GM21390 (cell line): ENCODE data around the gene ANO3.
"Not testable (repeated sequence)": the region's sequence is repeated elsewhere in the genome, so short reads cannot be mapped to it uniquely, and the experiment has no call there.

ENCODE experiments used
- ATAC-seq: cut with Tn5 transposase; IDR thresholded peaks from one replicate; pipeline ENCODE4 v1.9.1; 2021; ENCODE audit not compliant: unreplicated experiment

ANO3 gene

DNA sequence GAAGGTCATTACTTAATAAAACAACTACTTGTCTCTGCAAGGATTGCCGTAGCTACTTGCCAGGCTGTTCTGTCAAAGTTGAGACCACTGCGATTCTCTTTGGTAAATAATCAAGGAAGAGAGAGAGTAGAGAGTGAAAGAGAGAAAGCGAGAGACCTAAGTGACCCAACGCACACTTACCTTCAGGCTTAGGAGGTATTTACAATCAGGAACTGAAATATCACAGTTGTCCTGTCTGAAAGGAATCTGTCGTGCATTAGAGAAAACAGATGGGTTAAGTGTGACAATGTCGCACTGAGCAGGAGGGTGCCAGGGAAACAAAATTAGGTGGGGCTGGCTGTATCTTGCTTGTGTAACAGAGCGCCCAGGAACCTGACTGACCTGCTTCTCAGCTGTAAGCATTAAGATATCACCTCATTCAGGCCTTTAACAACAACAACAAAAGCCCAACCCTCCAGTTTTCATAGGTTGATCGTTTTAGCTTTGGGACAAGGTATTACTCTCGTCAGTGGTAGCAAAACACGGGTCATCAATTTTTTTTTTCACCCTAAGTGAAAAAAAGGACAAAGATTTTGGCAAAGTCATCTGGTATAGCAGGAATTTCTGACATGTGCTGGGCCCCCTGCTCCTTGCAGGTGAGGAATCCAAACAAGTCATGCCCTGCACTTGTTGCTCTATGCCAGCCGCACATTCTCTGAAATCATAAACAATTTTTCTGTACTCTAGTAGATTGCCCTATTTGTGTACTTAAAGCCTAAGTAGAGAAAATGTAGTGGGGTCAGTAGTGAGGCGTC, 240.1 kb downstream of the ANO3 start, which contains the start of gene MUC15:
TSS of gene MUC15 (minus strand) at position 403 of the 794 bp plus-strand sequence. CDS start 5,169 bp downstream, outside the sequence.
- ATAC-seq = no peak

DNA sequence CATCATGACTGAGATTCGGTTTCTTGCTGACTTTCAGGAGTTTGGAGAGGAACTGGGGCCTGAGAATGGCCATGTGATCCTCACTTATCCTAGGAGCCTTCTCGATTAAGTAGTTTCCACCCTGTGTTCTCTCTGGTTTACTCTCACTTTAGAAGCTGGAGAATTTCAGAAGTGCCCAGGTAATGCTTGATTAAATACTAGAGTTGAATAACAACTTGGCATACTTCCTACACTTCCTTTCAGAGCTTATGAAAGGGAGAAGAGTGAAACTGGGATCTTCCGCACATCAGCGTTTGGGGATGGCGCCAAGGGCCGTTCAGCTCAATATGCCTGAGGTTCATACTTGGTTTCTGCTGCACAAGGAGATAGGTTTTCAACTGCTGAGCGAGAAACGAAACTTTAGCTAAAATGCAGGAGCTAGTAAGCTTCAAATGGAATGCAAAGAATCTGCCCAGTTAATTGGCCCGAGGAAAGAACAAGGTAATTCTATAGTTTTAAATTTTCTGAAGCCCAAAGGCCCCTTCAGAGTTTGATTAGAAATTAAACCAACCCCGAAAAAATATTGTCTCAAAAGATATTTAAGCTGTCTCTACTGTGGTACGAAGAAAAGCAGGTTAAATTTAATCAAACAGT, 241.0 kb downstream of the ANO3 start:
- no peak for ATAC-seq

DNA sequence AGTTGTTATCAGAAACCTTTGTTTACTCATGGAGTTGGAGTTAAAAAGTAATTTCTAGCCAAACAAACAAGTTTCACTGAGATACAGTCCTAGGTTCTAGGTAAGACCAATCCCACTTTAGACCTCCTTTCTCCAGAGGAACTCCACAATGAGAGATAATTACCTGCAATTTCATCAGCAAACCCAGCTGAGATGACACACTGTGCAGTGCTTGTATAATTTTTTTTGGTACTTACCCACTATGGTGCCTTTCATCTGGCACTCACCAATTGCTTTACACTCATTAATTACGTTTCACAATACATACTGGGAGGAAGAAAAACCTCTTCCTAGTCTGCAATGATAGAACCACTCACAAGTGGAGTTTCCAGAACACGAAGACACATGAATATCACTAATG, 242.0 kb downstream of the ANO3 start:
- ATAC-seq = no peak

DNA sequence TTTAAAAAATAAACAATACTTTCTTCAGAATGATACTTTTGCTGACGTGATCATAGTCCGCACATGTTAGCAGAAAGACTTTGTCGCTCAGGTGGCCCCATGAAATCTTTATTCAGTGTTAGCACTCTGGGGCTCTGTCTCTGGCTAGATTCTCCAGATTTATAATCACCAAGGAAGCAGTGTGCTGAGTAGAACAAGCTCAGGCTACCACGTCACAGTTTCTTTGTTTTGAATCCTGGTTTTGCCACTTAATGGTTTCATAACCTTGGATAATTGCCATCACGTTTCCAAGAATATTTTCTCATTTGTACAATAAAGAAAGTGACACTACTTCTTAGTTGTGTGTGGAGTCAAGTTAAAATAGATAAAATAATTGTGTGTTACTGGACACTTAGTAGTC, 244.0 kb downstream of the ANO3 start:
- ATAC-seq = no peak

DNA sequence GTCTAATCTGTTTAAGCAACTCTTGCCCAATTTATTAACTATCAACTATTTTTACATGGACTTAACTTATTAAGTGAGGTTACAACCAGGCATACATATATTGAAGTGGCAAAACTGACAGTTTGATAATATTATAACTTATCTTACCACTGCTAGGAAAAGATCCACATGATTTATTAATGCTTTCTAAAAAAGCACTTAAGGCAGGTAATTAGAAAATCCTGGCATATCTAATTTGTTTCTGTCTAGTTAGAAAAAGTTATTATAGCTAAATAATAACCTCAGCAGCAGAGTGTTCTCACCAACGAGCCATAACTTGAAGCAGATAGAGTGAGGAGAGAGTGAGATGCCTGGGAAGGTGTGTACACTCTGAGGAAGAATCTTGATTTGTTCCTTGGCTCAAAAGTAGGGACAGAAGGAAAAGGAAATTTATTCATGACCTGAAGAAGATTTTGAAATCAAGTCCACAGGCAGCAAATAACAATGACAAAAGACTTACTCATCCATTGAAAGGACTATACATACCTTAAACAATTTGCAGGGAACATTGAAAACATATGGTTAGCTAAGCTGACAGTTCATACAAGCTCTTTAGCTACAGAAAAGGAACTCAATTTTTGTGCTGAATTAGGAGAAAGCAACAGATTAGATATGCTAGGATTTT, 247.2 kb downstream of the ANO3 start:
- no peak for ATAC-seq

DNA sequence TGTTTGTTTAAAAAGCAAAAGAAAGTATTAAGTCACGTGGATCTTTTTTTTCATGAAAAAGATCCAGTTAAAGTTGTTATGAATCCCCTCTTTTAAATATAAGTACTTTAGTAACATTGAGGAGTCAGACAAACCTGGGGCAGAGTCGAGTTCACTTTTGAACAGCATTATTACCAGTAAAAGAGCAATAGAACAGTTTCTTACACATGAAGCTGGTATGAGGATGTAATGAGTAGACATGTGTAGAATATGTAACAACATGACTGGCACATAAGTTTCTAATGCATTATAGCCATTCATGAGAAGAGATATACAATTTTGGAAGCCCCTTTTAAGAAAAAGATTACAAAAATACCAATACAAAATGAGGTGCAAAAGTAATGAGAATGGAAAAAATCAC, 247.8 kb downstream of the ANO3 start:
- ATAC-seq = no peak

DNA sequence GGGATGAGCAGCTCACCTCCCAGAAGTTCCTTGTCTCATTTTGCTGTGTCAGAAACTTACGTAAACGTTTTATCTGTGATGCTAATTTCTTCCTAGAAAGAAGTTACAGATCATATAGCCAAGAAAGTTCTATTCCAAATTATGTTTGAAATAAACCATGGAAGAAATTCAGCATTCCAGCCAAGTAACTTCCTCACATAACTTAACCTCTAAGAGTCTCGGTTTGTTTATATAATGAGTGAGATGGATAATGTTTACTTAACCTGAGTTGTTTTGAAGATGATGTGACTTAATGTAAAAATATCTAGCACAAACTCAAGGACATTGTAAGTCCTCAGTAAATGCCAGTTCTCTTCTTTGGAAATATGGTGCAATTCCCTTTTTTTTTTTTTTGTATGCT, 249.0 kb downstream of the ANO3 start:
- no peak for ATAC-seq

DNA sequence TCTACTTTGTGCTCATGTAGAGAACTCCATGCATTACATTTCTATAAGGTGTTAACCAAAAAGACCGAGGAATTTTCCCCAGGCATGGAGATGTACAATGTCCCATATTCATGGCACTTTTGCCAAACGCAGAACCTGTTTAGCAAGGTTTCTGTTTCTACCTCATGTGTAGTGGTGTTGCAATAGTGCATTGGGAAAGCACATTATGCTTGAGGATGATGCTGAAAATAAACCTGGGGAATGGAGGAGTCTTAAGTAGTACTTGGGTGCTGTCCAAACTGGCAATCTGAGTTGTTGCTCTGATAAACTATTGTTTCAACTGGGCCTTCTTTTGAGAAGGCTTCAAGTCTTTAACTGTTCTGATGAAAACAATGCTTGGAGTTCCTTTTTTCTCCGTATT, 251.6 kb downstream of the ANO3 start:
- no peak for ATAC-seq

DNA sequence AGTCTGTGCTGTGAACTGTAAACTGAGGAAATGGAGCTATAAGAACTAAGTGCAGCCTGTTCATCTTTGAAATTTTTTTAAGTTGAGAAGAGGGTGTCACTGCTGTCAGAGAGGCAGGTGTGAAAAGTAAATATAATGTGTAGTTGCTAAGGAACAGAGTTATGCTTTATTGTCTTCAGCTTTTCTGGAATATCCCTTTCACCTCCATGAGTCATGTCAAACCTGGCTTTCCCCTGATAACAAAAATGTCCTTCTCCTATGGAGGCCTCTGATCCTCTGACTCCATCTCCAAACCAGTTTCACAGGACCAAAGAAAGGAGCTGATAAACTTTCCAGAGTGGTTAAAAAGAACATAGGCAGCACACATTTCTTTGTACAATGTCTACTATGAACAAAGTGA, 252.9 kb downstream of the ANO3 start:
- no peak for ATAC-seq

DNA sequence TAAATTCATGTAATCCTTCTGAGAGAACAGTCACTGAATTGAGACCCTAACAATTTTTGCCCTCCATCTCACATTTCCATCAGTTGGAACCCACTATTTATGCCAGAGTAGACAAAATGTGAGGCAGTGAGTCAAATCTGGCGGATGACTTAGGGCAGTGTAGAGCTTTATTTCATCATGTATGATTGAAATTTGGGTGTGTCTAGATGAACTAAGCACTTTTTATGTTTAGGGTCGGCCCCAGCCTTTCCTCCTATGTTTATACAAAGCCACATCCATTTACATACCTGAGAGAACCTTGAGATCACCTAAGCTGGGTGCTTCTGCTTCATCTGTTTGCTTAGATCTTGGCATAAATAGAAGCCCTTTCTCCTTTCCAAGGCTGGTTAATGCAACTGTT, 255.1 kb downstream of the ANO3 start:
- ATAC-seq = no peak

DNA sequence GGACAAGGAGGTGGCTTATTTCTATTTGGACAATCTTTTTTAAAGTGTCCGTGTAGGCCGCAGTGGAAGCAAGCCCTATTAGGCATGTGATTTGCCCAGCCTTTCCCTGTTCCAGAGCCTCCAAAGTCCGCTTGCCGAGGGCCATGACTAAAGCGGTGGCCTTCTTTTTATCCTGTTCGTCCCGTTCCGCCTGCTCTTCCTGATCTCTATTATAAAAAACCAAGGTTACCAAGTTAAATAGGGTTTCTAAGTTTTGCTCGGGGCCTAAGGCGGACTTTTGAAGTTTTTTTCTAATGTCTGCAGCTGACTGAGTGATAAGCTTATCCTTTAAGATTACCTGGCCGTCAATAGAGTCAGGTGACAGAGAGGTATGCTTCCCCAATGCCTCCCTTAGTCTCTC, 261.8 kb downstream of the ANO3 start:
- no peak for ATAC-seq

DNA sequence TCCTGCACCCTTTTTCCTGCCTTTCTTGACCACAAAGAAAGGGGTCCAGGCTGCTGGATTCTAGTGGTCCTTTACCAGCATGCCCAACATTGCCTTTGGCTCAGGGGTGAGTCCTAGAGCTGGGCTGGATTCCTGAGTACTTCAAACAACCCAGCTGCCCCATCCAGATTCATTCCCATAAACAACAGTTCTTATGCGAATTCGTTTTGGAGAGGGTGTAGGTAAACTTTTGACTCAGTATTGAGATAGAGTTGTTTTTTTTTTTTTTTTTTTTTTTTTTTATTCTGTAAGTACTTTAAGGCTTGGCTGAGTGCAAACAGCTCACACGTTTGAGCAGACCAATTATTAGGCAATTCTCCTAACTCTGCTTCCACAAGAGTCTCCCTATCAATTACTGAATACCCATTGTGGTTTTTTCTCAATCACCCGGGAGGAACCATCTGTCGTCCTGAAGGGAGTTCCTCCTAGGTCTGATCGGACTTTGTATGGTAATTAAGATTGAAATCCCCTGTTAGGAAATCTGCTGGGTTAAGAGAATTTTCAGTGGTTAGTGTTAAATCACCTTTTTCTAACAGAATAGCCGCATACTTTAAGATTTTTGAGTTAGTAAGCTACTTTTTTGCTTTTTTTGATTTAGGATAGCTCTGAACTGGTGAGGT, 263.4 kb downstream of the ANO3 start:
- ATAC-seq = not testable (repeated sequence)

DNA sequence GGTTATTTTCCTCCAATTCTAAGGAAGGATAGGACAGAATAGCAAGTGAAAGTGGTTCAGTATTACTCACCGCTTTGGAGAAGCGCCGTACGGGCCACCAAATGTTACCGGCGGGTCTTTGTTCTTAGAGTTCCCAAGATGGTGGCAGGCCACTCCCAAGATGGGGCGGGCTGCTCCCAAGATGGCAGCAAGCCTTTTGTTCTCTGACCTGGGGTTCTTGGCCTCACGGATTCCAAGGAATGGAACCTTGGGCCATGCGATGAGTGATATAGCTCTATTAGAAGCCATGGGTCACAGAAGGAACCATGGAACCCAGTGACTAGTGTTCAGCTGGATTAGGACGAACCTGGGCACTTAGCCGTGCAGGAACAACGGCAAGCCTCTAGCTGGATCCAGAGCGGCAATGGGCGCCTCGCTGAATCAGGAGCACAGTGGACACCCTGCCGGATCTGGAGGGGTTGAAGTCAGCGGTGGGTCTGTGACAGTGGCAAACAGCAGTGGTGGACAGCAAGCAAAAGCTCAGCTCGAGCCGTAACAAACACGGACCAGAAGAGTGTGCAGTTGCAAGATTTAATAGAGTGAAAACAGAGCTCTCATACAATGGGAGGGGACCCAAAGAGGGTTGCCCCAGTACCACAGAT, 265.2 kb downstream of the ANO3 start:
- not testable (repeated sequence) for ATAC-seq

DNA sequence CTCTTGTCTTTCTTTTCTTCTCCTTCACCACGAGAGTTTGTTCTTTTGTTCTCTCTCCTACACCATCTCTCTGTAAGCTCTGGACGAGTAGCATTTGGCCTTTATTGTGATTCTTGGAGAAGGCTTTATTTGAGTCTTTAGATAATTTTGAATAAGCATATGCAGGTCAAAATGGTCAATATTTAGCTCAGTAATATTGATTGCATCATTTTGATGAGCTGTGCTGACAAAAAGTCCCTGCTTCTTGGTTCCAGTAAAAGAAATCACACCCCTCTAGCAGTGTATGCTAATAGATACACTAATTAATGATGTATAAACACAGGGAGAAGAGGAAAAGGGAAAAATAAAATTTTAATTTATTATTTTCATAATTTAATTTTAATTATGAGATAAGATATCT, 266.0 kb downstream of the ANO3 start:
- ATAC-seq = no peak

DNA sequence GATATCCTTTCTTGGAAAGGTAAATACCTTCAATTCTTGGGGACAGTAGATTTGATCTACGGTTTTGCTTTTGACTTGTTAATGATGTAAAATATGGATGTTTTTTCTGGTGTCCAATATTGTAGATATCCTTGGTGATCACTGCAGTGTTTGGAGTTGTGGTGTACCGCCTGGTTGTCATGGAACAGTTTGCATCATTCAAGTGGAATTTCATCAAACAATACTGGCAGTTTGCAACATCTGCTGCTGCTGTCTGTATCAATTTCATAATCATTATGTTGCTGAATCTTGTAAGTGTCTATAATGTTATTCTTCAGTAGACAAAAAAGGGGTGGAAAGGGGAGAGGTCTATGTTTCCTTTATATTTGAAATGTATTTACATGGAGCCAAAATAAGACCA, 267.5 kb downstream of the ANO3 start:
- no peak for ATAC-seq

DNA sequence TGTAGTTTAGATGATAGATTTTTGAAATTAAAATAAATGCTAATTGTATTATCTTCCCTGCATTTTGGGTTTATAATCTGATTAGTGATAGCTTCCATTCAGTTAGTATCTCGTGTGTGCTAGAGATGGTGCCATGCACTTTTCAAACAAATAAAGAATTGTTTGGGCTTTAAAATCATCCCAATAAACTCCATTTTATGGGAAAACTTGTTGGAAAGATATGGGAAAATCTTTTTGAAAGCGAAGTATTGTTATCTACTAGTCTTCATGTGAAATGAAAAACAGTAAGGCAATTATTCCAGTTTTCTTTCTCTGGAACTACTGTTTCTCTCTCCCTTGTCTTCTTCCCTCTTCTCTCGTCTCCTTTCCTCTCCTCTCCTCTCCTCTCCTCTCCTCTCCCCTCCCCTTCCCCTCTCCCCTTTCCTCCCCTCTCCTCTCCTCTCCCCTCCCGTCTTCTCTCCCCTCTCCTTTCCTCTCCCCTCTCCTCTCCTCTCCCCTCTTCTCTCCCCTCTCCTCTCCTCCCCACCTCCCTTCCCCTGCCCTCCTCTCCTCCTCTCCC, 268.0 kb downstream of the ANO3 start:
- no peak for ATAC-seq

DNA sequence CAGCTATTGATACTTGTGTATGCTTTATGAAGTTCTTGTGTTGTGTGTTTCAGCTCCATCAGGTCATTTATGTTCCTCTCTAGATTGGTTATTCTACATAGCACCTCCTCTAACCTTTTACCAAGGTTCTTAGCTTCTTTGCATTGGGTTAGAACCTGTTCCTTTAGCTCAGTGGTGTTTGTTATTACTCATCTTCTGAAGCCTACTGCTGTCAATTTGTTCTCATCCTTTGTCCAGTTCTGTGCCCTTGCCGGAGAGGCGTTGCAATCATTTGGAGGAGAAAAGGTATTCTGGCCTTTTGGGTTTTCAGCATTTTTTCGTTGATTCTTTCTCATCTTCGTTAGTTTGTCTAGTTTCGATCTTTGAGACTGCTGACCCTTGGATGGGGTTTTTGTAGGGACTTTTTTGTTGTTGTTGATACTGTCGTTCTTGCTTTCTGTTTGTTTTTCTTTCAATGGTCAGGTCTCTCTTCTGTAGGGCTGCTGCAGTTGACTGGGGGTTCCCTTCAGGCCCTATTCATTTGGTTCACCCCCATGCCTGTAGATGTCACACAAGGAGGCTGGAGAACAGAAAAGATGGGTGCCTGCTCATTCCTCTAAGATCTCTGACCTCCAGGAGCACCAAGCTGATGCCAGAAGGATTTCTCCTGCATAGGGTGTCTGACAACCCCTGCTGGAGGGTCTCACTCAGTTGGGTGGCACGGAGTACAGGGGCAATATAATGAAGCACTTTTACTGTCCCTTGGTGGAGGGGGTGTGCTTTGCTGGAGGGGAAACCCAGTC, 276.0 kb downstream of the ANO3 start:
- ATAC-seq = no peak

DNA sequence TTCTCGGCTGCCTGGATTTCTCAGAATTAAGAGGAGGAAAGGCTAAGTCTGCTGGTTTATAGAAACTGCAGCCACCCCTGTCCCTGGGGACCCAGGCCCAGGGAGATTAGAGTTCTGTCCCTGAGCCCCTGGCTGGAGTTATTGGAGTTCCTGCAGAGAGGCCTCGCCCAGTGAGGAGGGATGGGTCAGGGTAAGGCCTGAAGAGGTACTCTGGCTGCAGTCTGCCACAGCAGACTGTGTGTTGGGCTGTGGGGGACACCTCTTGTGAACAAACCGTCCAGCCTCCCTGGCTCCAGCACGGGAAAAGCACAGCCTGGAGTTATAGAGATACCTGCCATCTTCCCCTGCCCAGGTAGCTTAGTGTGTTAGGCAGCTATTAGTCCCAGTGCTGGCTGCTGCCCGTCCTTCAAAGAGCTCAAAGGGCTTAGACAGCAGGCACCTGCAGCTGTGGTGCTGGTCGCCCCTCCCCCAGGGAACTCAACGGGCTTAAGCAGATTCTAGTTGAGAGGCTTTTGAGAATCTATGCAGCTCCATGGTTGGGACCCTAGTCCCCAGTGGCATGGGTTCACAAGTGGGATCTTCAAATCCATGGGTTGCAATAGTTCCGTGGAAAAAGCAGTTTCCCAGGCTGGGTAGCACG, 276.7 kb downstream of the ANO3 start:
- ATAC-seq = no peak

DNA sequence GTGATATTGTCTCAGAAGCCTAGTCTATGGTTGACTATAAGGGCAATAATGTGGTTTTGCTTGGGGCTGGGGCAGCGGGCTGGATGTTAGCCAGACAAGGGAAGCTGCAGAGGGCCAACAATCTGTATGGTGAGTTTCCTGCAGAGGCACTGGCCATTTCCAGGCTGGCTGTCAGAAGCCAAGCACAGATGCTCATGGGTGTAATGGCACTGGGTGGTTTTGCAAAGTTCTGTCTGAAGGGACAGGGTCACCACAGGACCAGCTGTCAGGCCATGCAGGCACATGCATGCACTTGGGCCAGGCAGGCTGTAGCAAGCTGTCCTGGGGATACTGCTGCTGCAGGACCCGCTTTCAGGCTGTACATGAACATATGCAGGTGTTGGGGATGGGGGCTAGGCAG, 281.8 kb downstream of the ANO3 start:
- no peak for ATAC-seq

DNA sequence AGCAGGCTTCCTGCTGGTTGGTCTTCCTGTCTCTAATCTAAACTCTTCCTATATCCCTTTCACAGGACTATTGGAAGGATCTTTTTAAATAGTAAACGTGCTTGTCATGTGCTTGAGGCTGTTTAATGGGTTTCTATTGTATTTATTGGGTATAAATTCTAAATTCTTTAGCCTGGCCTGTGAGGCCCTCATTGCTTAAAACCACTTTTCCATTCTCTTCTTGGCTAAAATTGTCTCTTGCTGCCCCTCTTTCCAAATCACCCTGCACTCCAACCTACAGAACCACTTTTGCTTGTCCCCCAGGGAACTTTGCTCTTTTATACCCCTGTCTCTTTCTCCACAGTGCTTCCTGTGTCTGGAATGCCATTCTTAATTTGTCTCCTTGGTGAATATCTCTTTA, 286.5 kb downstream of the ANO3 start:
- ATAC-seq = no peak
